HL-60/S4 treated with retinoic acid at 250 ng/mL for 4 days and 3 days (cell line): ENCODE measurements around the gene SUCO.
"Not testable (repeated sequence)": the region's sequence is repeated elsewhere in the genome, so short reads cannot be mapped to it uniquely, and the experiment has no call there.

Experiments used
- in situ Hi-C: fragments of 300-500 bp; cut with MboI; formaldehyde crosslinking; loops from 2 replicates; pipeline ENCODE4 v1.7.0; 2022; ENCODE audit warnings: low sequenced_read_pairs

Gene SUCO, protein sequence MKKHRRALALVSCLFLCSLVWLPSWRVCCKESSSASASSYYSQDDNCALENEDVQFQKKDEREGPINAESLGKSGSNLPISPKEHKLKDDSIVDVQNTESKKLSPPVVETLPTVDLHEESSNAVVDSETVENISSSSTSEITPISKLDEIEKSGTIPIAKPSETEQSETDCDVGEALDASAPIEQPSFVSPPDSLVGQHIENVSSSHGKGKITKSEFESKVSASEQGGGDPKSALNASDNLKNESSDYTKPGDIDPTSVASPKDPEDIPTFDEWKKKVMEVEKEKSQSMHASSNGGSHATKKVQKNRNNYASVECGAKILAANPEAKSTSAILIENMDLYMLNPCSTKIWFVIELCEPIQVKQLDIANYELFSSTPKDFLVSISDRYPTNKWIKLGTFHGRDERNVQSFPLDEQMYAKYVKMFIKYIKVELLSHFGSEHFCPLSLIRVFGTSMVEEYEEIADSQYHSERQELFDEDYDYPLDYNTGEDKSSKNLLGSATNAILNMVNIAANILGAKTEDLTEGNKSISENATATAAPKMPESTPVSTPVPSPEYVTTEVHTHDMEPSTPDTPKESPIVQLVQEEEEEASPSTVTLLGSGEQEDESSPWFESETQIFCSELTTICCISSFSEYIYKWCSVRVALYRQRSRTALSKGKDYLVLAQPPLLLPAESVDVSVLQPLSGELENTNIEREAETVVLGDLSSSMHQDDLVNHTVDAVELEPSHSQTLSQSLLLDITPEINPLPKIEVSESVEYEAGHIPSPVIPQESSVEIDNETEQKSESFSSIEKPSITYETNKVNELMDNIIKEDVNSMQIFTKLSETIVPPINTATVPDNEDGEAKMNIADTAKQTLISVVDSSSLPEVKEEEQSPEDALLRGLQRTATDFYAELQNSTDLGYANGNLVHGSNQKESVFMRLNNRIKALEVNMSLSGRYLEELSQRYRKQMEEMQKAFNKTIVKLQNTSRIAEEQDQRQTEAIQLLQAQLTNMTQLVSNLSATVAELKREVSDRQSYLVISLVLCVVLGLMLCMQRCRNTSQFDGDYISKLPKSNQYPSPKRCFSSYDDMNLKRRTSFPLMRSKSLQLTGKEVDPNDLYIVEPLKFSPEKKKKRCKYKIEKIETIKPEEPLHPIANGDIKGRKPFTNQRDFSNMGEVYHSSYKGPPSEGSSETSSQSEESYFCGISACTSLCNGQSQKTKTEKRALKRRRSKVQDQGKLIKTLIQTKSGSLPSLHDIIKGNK (N-terminal part only)

DNA sequence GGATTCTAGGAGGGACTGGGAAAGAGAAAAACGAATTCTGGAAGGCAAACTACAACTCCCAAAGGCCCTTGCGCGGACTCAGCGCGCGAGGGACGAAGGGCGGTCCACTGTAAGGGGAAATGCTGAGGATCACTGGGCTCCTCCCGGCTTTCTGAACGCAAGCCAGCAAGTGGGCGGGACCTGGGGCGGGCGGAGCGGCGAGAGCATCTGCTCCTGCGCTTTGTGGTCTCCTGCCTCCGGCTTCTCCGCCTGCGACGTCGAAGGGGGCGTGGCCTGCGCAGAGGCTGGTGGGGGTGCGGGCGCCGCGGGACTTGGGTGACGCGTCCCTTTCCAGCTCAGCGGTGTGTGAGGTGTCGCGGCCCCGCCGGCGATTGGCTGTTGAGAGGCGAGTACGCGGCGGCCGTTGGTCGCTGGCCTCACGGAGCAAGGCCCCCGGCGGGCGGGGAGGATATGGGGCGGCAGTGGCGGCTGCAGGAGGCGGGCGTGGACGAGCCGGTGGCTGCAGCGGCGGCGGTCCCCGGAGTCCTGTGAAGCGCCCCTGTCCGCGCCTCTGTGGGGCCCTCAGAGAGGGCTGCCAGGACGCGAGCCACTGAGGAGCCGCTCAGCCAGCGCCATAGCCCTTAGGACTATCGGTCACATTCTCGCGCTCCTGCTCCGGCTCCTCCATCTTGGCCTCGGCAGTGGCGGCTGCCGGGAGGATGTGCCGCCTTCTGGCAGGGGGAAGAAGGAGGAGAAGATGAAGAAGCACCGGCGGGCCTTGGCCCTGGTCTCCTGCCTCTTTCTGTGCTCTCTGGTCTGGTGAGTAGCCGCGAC, at the start of gene SUCO:
Gene SUCO (plus strand): TSS at position 451 of the 813 bp plus-strand sequence. CDS start 286 bp downstream, at position 737.
- in situ Hi-C loops = no loop called here

DNA sequence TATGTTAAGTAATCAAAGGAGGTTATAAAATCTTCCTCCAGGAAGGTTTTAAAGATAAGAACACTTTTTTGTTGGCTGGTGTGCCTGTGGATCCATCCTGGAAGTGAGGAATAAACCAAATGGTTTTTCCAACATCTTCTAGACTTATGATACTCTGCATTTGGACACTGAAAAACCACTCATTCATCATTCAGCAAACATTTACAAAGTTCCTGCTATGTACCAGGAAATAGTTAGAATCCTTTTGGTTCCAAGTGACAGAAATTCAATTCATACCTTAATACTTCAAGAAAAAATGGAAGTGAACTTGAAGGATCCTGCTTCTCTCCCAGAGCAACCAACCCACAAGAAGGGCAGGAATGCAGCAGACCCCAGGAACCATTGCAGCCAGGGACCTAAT, 49.5 kb upstream of the SUCO start:
- in situ Hi-C loops = no loop called here

DNA sequence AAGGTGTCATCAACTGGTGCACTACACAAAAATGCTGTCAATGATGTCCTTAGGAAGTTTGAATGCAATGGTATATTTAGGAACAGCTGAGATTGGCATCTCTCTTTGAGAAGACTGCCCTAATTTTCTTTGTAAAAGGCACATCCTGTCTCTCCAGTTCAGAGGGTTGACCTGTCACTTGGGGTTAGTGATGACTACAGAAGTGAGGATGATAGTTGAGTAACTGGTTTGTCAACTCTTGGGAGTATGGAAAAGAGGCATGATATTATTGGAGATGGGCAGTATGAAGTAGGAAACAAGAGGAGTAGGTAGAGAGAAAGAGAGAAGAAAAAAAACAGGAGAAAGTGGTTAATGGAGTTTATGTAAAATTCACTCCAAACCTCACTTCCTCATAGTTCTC, 48.7 kb upstream of the SUCO start:
- in situ Hi-C loops = no loop called here

DNA sequence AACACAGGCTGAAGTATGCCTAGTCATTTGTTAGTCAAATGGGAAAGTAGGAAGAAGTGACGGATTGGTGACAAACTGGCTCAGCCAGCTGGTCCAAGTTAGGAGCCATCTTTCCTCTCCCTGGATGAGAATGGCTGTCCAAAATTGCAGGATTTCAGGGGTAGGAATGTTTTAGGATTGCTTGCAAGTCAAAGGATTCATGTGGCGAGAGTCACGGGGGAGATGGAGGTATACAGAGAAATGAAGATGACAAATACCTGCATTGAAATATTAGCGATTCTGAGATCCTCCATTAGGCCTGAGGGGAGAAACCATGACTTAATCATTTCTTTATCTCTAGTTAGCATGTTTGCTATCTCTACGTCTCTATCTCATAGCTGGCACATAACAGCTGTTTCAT, 47.3 kb upstream of the SUCO start:
- in situ Hi-C loops = no loop called here

DNA sequence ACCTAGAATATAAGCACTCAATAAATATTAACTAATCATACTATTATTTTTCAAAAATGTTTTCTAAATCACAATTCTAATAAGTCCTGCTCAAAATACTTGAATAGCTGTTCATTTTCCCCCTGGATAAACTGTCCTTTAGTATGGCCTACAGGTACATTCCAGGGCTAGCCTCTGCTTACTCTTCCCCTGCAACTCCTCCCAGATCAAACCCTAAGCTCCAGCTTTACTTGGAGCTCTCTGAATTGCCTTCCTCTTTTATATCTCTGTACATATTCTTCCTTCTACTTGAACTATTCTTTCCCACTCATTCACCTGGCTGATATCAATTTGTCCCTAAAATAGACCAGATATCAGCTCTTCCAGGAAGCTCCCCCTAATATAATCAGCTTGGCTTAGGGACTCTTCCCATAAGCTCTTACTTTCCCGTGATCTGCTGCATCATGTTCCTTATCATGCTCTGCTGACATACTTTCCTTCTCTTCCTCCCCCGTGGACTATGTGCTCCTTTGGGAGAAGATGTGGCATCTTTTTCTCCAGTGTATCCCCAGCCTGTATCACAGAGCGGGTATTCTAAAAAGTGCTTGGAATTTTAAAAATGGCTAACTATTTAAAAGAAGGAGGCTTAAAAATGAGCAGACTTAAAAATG, 46.0 kb upstream of the SUCO start:
- in situ Hi-C loops = no loop called here

DNA sequence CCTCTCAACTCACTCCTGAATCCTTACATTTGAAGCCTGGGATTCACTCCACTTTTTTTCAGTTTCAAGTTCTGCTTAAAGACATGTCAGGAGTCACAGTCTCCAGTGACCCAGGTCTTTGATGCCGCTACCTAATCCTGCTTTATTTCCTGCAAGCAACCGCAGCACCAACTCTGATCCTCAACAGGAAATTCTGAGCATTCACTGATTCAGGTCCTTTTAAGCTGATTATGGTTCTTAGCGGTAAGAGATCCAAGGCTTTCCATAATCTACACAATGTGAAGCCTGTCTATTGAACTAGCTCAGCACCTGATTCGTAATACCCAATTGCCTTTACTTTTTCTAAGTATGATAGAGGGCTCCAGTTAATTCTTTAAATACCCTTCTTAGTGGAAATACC, 45.4 kb upstream of the SUCO start:
- in situ Hi-C loops = no loop called here

DNA sequence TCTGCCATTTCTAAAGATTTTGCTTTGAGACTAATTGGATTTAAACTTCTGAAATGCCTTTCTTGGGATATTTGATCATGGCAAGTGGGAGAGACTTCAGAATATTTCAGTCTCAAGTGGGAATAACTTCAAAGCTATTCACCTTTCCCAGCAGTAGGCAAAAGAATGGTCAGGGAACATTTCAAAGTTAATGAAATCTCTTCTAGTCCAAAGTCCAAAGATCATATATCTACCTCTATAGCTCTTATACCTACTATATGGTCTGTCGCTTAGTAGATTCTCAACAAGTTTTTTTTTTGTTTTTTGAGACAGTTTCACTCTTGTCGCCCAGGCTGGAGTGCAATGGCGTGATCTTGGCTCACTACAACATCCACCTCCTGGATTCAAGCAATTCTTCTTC, 44.6 kb upstream of the SUCO start:
- in situ Hi-C loops = no loop called here

DNA sequence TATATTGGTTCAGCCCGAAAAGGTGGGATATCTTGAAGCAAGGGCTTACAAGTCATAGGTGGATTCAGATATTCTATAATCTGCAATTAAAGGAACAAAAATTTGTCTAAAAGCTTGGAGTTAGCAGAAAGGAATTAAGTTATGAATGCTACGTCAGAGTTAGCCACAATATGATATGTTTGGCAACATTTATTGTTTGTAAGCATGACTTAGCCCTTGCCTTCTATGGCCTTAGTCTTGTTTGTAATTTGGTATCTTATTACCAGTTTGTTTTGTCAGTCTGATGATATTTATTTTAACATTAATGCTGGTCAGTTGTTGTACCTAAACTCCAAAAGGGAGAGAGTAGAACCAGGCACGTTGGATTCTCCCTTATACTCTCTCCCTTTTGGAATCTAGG, 43.1 kb upstream of the SUCO start:
- in situ Hi-C loops = no loop called here

DNA sequence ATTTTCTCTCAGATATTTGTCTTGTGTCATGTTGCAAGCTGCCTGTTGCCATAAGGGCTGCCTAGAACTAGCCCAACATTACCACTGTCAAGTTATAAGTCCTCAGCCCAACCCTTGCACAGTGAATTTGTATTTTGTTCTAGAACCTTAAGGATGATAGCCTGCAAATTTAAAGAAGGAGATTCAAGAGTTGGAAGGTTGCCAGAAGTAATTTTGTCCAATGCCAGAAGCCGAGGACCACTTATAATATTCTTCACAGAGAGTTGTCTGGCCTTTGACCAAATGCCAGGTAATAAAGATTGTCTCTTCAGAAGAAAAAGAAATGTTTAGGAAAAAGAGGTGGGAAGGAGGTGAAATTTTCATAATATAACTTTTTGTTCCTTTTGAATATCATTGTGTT, 40.5 kb upstream of the SUCO start:
- in situ Hi-C loops = no loop called here

DNA sequence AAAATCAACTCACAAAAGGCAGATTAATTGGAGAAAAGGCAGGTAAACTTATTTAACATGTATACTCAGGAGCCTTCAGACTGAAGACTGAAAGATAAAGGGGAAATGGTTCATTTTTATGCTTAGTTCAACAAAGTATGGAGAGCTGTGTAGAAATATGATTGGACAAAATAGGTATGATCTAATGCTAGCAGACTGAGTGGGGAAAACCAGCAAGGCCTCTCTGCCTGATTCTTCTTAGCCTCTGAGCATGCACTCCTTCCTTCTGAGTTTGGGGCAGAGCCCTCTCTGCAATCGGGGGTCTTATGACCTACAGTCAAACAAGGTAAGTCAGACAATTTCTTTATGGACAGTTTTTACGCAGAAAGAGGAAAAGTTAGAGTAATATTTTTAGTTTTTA, 38.8 kb upstream of the SUCO start:
- in situ Hi-C loops = no loop called here

DNA sequence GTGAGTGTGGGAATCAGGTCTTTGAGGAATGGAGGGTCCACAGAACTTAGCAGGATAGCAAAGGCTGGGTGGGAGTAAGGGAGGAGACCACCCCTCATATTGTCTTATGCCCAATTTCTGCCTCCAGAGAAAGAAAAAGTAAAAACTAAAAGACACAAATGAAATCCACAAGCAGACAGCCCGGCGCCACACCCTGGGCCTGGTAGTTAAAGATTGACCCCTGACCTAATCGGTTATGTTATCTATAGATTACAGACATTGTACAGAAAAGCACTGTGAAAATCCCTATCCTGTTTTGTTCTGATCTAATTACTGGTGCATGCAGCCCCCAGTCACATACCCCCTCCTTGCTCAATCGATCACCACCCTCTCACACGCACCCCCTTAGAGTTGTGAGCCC, 36.8 kb upstream of the SUCO start:
- in situ Hi-C loops = not testable (repeated sequence)

DNA sequence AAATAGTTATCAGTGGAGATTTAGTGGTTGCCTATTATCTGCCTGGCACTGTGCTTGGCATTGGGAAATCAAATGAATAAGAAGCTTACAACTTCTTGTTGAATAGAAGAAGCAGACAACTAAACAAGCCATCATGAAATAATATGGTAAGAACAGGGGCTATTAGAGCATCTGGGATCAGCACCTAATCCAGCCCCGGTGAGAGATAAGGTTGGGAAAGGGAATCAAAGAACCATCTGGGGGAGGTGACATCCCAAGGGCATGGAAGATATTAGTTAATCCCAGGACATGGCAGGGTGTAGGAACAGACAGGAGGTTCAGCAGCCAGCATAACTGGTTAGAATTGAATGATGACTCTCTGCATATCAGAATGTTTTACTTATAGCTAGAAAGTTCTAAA, 36.3 kb upstream of the SUCO start:
- in situ Hi-C loops = no loop called here

DNA sequence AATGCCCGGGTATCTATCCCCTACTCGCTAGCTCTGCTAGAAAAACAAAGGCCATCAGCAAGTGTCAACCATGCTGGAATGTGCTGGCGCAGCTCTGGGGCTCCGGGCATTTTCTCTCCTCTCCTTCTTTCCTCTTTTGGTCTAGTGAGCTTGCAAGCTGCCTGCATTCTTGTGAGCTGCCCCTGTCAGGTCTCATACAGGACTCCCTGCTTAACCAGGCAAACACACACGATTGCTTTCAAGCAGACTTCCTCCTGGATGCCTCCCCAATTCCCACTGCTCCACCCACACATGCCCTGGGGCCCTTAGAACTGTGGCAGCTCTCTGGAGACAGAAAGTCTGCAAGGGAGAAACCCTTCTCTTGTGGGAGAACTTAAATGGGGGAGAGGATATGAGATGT, 35.7 kb upstream of the SUCO start:
- in situ Hi-C loops = no loop called here

DNA sequence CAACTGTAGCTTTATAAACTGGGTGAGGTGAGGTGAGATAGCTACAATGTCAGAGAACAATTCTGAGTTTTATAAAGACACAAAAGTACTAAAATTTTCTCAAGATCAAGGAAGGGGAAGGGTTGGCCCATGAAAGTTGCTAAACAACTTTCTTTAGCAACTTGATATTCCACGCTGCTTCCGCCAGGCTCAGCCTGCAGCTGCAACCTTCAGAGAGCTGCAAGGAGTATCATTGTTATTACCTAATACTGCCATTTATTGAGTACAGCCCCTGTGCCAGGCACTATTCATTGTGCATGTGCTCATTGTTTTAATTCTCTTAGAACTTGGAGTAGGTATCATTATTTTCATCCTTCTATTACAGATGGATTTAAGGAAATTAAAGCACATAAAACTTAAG, 34.1 kb upstream of the SUCO start:
- in situ Hi-C loops = no loop called here

DNA sequence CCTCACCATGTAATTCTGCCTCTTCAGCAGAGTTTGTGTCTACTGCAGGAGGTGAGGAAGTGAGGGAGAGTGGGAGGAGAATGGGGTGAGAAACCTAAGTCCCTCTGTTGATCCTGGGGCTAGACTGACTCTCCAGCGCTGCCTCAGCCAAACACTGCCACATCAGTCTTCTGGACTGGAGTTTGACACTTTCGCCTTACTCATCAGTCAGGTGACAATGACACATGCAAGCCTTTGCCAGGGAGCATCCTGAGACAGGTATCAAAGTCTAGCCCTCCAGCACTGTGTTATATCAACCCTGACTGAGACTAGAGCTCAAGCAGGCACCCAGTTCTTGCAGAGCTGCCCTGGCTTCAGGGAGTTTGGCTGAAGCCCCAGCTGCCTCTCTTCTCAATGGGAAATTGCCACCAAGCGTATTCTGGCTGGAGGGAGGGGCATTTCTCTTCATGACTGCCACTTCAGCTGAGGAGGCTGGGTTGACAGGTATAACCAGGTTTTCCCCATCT, 33.3 kb upstream of the SUCO start:
- in situ Hi-C loops = no loop called here

DNA sequence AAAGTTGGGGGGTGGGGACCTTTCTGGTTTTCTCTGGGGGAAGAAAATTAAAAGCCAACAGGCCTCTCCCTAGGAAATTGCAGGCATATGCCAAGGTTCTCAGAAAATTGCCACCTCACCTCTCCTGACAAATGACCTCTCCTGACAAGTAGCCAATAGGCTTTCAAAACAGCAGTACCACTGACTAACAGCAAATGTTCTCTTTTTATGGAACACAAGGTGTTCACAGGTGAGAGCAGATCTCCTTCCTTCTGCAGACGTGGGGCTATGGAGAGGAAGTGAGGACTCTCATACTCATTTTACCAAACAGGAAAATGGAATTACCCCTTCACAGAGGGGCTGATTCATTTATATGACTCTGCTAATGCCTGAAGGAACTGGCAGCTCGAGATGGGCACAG, 32.7 kb upstream of the SUCO start:
- in situ Hi-C loops = no loop called here

DNA sequence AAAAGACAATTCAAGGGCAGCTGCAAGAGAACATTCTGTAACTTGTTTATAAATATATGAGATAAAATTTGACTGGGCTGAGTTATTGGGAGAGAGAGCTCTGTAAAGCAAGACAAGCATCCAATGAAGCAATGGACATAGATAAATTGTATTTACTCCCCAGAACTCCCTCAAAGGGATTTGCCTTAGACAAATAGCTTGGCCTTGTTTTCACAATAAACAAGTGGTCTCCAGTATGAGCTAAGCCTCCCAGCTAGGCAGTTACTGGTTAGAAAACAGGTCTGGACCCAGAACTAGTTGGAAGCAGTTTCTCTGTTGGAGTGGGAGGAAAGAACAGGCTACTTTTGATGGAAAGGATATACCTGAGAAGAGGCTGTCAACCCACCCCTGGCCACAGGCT, 25.2 kb upstream of the SUCO start:
- in situ Hi-C loops = no loop called here

DNA sequence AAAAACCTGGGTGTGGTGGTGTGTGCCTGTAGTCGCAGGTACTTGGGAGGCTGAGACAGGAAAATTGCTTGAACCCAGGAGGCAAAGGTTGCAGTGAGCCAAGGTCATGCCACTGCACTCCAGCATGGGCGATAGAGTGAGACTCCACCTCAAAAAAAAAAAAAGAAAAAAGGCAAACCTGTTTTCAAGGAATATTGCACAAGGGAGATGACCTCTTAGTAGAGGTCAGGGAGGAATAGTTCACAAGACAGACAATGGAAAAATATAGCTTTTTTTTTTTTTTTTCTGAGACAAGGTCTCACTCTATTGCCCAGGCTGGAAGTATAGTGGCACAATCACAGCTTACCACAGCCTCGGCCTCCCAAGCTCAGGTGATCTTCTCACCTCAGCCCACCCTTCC, 22.5 kb upstream of the SUCO start:
- in situ Hi-C loops = no loop called here

DNA sequence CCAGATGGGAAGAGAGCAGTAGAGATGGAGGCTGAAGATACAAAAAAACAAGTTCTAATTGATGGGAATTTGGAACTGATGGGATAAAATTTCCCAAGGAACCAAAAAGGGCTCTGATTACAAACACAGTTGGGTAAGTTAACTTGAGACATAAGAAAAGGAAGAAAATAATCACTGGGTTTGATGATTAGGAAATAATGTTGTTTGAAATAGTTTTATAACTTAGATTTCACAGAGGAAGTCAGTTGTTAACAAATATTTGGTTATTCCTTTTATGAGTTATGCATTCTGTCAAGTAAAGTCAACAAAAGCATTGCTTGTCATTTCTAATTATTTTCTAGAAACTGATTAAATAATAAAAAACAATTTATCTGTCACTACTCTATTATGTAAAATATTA, 20.4 kb upstream of the SUCO start:
- in situ Hi-C loops = no loop called here

DNA sequence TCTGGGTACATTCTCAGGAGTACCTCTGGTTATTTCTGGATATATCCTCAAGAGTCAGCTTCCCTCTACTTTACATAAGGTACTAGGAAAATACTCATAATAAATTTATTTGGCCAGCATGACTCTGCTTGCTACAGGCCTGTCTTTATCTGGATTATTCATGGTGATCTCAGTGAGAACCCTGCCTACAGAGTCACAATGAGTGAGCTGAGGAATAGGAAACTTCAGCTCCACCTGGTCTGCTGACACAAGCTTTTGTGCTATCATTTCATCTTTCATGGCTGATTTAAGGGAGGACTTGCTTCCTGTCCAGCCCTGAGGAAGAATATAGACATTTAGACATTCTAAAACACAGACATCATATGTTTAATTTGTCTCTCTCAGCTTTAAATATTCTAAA, 19.5 kb upstream of the SUCO start:
- in situ Hi-C loops = no loop called here
